SK-N-SH (cell line): ENCODE results near the gene SPSB1. TPM values are rescaled to one million over a fixed set of nuclear protein-coding genes. Genes with fewer than 3 reads are reported as not detected.

ENCODE experiments used
- CTCF ChIA-PET: fragments of 300-600, 350-600 bp; formaldehyde crosslinking; extraction: SDS; loops from one replicate; lab custom pipeline; 2021; lab: Yijun Ruan, JAX
- POLR2A ChIA-PET: fragments of 350-600 bp; sonication (Branson Sonifier 250); formaldehyde crosslinking; extraction: SDS; loops from one replicate; lab custom pipeline; 2020; ENCODE audit warnings: antibody characterized with exemption, inconsistent platforms; lab: Yijun Ruan, JAX
- DNase-seq: peaks from one replicate; pipeline ENCODE4 v3.0.0; 2012
- H2AFZ ChIP-seq: fragments of 200-600 bp; sonication (generic); 2 replicates; pipeline ENCODE4 v1.8.1; 2016; ENCODE audit warnings: antibody characterized with exemption, mild to moderate bottlenecking, low read depth
- H3F3A ChIP-seq: fragments of 200-600 bp; sonication (generic); replicated peaks from 2 replicates; pipeline ENCODE3; 2016; ENCODE audit warnings: antibody characterized with exemption, mild to moderate bottlenecking; ENCODE audit not compliant: insufficient read depth
- H3K27ac ChIP-seq, 2 experiments: fragments of 200-500 bp in 1 of 2; fragments of 200-600 bp in 1 of 2; sonication (Bioruptor generic) in 1 of 2; sonication (generic), shearing (Covaris generic) in 1 of 2; 2 replicates each; pipeline versions ENCODE4 v1.5.1 to v1.6.1; 2014 to 2016; ENCODE audit warnings: low read depth in 2 of 2, inconsistent platforms in 1 of 2, low read length in 1 of 2, mild to moderate bottlenecking in 1 of 2, mixed read lengths in 1 of 2
- H3K27me3 ChIP-seq: fragments of 200-600 bp; sonication (generic), shearing (Covaris generic); 2 replicates; pipeline ENCODE4 v1.6.1; 2016; ENCODE audit warnings: mixed run types; ENCODE audit not compliant: insufficient read depth
- H3K36me3 ChIP-seq, 2 experiments: fragments of 200-500 bp in 1 of 2; fragments of 200-600 bp in 1 of 2; sonication (Bioruptor generic) in 1 of 2; sonication (generic) in 1 of 2; replicated peaks in 1 of 2; 2 replicates each; pipeline versions ENCODE3 to v1.5.1; 2014 to 2016; ENCODE audit warnings: low read length in 1 of 2, mild to moderate bottlenecking in 1 of 2; ENCODE audit not compliant: insufficient read depth in 2 of 2, control insufficient read depth in 1 of 2
- H3K4me1 ChIP-seq, 2 experiments: fragments of 200-500 bp in 1 of 2; fragments of 200-600 bp in 1 of 2; sonication (Bioruptor generic) in 1 of 2; sonication (generic), shearing (Covaris generic) in 1 of 2; 2 replicates each; pipeline versions ENCODE4 v1.5.1 to v1.6.1; 2014 to 2016; ENCODE audit warnings: low read depth in 1 of 2, low read length in 1 of 2, mixed run types in 1 of 2; ENCODE audit not compliant: insufficient read depth in 2 of 2, control insufficient read depth in 1 of 2
- H3K4me2 ChIP-seq: fragments of 200-600 bp; sonication (generic), shearing (Covaris generic); 2 replicates; pipeline ENCODE4 v1.6.1; 2017; ENCODE audit warnings: mixed run types
- H3K4me3 ChIP-seq, 2 experiments: fragments of 200-500 bp in 1 of 2; fragments of 200-600 bp in 1 of 2; sonication (Bioruptor generic) in 1 of 2; sonication (generic), shearing (Covaris generic) in 1 of 2; 2 replicates each; pipeline versions ENCODE4 v1.5.1 to v1.8.1; 2014 to 2016; ENCODE audit warnings: low read depth in 2 of 2, inconsistent platforms in 1 of 2, low read length in 1 of 2, mild to moderate bottlenecking in 1 of 2, mixed read lengths in 1 of 2, moderate library complexity in 1 of 2
- H3K79me2 ChIP-seq: fragments of 200-600 bp; sonication (generic); 2 replicates; pipeline ENCODE4 v1.8.1; 2017; ENCODE audit warnings: mild to moderate bottlenecking; ENCODE audit not compliant: insufficient read depth
- H3K9ac ChIP-seq: fragments of 200-600 bp; sonication (generic); 2 replicates; pipeline ENCODE4 v1.6.1; 2017; ENCODE audit warnings: mixed run types
- H3K9me2 ChIP-seq: fragments of 200-600 bp; sonication (generic); 2 replicates; pipeline ENCODE4 v1.6.1; 2017; ENCODE audit warnings: mixed run types
- H3K9me3 ChIP-seq: fragments of 200-600 bp; sonication (generic); 2 replicates; pipeline ENCODE4 v1.6.1; 2017; ENCODE audit warnings: mixed run types, mild to moderate bottlenecking, moderate library complexity
- H4K20me1 ChIP-seq: fragments of 200-600 bp; sonication (generic); 2 replicates; pipeline ENCODE4 v1.6.1; 2017; ENCODE audit warnings: mild to moderate bottlenecking, mixed run types; ENCODE audit not compliant: insufficient read depth
- CTCF ChIP-seq: fragments of 200-600 bp; sonication (generic); IDR thresholded peaks from 2 replicates; pipeline ENCODE4 v1.6.1; 2017; ENCODE audit warnings: antibody characterized with exemption, mild to moderate bottlenecking, moderate library complexity
- FOSL2 ChIP-seq: IDR thresholded peaks from 2 replicates; pipeline ENCODE4 v1.4.0; 2012; ENCODE audit warnings: low read depth, mild to moderate bottlenecking, moderate library complexity, borderline replicate concordance
- FOXM1 ChIP-seq: IDR thresholded peaks from 2 replicates; pipeline ENCODE4 v1.4.0; 2012; ENCODE audit warnings: low read depth, mild to moderate bottlenecking
- JUND ChIP-seq: IDR thresholded peaks from 2 replicates; pipeline ENCODE4 v1.4.0; 2012
- MAX ChIP-seq: IDR thresholded peaks from 2 replicates; pipeline ENCODE4 v1.4.0; 2012; ENCODE audit warnings: low read depth
- MXI1 ChIP-seq: IDR thresholded peaks from 2 replicates; pipeline ENCODE4 v1.6.1; 2012; ENCODE audit warnings: mild to moderate bottlenecking, low read depth, low read length, improper control_type of control experiment
- POLR2AphosphoS5 ChIP-seq: IDR thresholded peaks from 2 replicates; pipeline ENCODE4 v1.6.1; 2012; ENCODE audit warnings: low read depth, low read length
- RAD21 ChIP-seq: IDR thresholded peaks from 2 replicates; pipeline ENCODE4 v1.6.1; 2012; ENCODE audit warnings: mild to moderate bottlenecking, low read length
- RCOR1 ChIP-seq: fragments of 150-350 bp; IDR thresholded peaks from 2 replicates; pipeline ENCODE4 v1.6.1; 2017; ENCODE audit warnings: antibody characterized with exemption, low read length
- SIN3A ChIP-seq: IDR thresholded peaks from 2 replicates; pipeline ENCODE4 v1.6.1; 2012; ENCODE audit warnings: low read depth, mild to moderate bottlenecking, low read length, moderate library complexity, borderline replicate concordance
- TAF1 ChIP-seq: IDR thresholded peaks from 2 replicates; pipeline ENCODE4 v1.6.1; 2012; ENCODE audit warnings: low read depth, mild to moderate bottlenecking, low read length, moderate library complexity, borderline replicate concordance
- TEAD4 ChIP-seq: IDR thresholded peaks from 2 replicates; pipeline ENCODE4 v1.4.0; 2012; ENCODE audit warnings: mild to moderate bottlenecking, borderline replicate concordance; ENCODE audit not compliant: insufficient read depth
- ZBTB33 ChIP-seq: IDR thresholded peaks from 2 replicates; pipeline ENCODE4 v1.4.0; 2012; ENCODE audit warnings: low read depth, borderline replicate concordance
- WGBS: methylation state at CpG from one replicate; pipeline ENCODE4 v1.1.6; 2017; ENCODE audit warnings: low lambda C conversion rate; 5-methylcytosine and 5-hydroxymethylcytosine counted together
- polyA plus RNA-seq, 3 experiments: library from polyadenylated mRNA; depleted of rRNA; stranded (reverse); fragments of >200 nt; gene quantifications; 2 replicates each; pipeline ENCODE4 v1.2.3, GENCODE V29; 2012
- TF ChIP-seq, protein P1 (sequence below): fragments of 150-350 bp; IDR thresholded peaks from 2 replicates; pipeline ENCODE4 v1.6.1; 2016; ENCODE audit warnings: mild to moderate bottlenecking, low read depth, low read length
- TF ChIP-seq, protein P2 (sequence below): IDR thresholded peaks from 2 replicates; pipeline ENCODE4; 2012
- TF ChIP-seq, protein P3 (sequence below): fragments of 150-350 bp; IDR thresholded peaks from 2 replicates; pipeline ENCODE4 v1.6.1; 2017; ENCODE audit warnings: antibody characterized with exemption, low read length, low read depth, borderline replicate concordance

SPSB1 gene
- polyA plus RNA-seq, 1 of the 3 experiments (the other 2 are of a cell fraction), result 9.2 TPM

GRCh38 chr1:9384128-9384527 is 91.4 kb downstream of the SPSB1 start:
- Histone ChIP-seq H3K4me2 (no peak overlapping the region), H3F3A (no peaks in the 10 kb centered on the region), H3K4me3 (no peak overlapping the region), H3K9ac (no peak overlapping the region), H3K79me2 (no peaks in the 10 kb centered on the region), H3K36me3 (no peaks in the 10 kb centered on the region), H3K9me2 (no peaks in the 10 kb centered on the region), H3K9me3 (no peaks in the 10 kb centered on the region), H4K20me1 (no peaks in the 10 kb centered on the region), H3K27ac (peak overlapping the region in 1 of 2 experiments; percentile 73; a peak in 1 of 4 replicates), H3K27me3 (no peaks in the 10 kb centered on the region), H3K4me1 (peaks cover 0 to 10% of the 10 kb centered on the region in 2 experiments; a peak in 1 of 4 replicates), H2AFZ (no peak overlapping the region)
- WGBS, result 83% methylated on average over 5 of the region's 7 CpGs
- POLR2A ChIA-PET, result no interaction called here
- TF ChIP-seq RCOR1, result no peak
- no peak for TF ChIP-seq MXI1
- TF ChIP-seq TEAD4, result no peak
- TF ChIP-seq POLR2AphosphoS5, result no peak
- TF ChIP-seq, protein P1, sequence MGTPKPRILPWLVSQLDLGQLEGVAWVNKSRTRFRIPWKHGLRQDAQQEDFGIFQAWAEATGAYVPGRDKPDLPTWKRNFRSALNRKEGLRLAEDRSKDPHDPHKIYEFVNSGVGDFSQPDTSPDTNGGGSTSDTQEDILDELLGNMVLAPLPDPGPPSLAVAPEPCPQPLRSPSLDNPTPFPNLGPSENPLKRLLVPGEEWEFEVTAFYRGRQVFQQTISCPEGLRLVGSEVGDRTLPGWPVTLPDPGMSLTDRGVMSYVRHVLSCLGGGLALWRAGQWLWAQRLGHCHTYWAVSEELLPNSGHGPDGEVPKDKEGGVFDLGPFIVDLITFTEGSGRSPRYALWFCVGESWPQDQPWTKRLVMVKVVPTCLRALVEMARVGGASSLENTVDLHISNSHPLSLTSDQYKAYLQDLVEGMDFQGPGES, result no peak
- TF ChIP-seq MAX, result no peak
- no peak for TF ChIP-seq RAD21
- no peak for TF ChIP-seq CTCF
- TF ChIP-seq, protein P2, sequence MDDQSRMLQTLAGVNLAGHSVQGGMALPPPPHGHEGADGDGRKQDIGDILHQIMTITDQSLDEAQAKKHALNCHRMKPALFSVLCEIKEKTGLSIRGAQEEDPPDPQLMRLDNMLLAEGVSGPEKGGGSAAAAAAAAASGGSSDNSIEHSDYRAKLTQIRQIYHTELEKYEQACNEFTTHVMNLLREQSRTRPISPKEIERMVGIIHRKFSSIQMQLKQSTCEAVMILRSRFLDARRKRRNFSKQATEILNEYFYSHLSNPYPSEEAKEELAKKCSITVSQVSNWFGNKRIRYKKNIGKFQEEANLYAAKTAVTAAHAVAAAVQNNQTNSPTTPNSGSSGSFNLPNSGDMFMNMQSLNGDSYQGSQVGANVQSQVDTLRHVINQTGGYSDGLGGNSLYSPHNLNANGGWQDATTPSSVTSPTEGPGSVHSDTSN, result no peak
- no peak for TF ChIP-seq FOXM1
- no peak for TF ChIP-seq ZBTB33
- no peak for TF ChIP-seq SIN3A
- no peak for TF ChIP-seq TAF1
- TF ChIP-seq FOSL2, result no peak
- TF ChIP-seq, protein P3, sequence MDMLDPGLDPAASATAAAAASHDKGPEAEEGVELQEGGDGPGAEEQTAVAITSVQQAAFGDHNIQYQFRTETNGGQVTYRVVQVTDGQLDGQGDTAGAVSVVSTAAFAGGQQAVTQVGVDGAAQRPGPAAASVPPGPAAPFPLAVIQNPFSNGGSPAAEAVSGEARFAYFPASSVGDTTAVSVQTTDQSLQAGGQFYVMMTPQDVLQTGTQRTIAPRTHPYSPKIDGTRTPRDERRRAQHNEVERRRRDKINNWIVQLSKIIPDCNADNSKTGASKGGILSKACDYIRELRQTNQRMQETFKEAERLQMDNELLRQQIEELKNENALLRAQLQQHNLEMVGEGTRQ, result no peak
- no peak for TF ChIP-seq JUND
- no peak for DNase-seq
- CTCF ChIA-PET, result interaction anchor here (1.1 to 1.2 kb wide), 2 partner anchors 9 to 21 kb away, joined by 3 read pairs; no protein-coding TSS in a partner anchor
